HG03521 (cell line): ENCODE measurements around the gene ARSI.

Source experiments
- ATAC-seq: cut with Tn5 transposase; IDR thresholded peaks from one replicate; pipeline ENCODE4 v1.9.1; 2021; ENCODE audit warnings: mild to moderate bottlenecking, moderate library complexity; ENCODE audit not compliant: unreplicated experiment

ARSI gene

DNA sequence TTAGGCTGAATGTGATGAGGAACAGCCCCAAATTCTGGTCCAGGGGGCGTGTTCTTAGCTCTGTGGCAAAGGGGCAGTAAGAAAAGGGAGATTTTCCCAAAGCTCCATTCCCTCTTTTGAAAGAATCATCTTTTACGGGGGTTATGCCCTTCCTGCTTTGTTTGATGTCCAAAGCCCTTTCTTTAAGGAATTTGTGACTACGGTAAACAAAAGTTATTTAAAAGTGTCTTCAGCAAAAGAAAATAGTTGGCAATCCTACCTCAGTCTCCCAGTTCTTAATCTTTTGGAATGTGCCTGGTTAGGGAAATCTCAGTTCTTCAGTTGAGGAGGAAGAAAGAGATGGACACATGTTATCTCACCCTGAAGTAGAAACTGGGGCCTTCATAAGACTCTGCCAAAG is 24.4 kb upstream of the ARSI start:
- ATAC-seq: no peak

DNA sequence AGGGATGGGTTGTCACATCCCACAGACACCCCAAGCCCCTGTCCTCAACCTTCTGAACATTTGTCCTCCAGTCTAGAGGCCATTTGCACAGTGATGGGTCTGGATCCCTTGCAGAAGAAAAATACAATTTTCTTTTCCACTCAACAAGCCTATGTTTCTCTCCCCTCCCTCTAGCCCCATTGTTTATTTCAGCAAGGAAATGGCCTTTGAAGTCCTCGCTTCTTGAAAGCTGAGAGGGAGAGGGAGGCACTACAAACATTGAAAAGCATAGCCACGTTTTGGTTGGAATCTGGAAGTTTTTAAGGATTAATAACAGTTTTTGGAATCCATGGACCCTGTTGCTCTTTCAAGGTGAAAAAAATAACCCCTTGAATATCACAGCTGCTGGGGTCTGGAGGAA is 24.0 kb upstream of the ARSI start:
- ATAC-seq: no peak

DNA sequence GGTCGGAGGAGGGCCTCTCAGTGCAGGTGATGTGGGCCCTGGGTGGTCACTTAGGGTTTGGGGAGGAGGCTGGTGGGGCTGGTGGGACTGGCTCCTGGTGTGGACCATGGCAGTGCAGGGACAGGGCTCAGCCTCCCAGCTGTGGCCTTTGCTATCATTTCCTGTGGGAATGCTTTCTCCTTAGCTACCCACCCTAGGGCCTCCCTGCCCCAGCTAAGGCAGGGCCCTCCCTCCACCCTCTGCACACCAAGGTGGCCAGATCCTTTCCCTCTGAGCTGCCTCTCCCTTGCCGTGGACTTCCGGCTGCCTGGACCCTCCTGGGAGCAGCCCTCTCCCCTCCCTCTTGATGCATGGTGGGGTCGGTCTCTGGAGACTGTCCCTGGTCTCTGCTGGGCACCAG is 22.7 kb upstream of the ARSI start:
- no peak for ATAC-seq

DNA sequence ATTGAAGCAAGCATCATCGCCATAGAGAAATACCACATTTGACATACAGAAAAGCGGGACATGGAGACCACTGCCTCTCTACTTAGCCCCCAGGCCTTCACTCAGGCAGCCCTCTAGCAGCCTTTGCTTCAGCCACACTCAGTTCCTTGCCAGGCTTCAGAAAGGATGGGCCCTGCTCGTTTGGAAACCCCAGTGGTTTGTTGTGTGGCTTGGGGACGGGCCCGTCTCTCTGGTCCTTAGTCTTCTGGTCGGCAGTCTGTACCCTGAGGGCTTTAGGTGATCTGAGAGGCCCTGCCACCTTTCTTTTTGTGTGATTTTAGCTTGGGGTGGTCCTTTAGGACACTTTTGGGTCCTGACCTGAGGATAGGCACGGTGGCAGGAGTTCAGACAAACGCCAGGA is 21.1 kb upstream of the ARSI start:
- ATAC-seq: no peak

DNA sequence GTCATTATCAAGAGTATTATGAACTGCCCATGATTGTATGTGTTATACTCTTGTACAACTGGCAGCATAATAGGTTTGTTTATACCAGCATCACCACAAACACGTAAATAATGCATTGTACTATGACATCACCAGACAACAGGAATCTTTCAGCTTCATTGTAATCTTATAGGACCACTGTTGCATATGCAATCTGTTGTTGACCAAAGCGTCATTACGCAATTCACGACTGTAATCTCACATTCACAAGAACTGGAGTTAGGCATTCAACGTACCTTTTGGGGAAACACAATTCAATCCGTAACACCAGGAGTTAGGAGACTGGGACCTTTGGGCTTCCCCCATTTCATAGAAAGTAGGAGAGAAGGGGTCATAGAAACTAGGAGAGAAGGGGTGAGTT is 20.4 kb upstream of the ARSI start:
- no peak for ATAC-seq

DNA sequence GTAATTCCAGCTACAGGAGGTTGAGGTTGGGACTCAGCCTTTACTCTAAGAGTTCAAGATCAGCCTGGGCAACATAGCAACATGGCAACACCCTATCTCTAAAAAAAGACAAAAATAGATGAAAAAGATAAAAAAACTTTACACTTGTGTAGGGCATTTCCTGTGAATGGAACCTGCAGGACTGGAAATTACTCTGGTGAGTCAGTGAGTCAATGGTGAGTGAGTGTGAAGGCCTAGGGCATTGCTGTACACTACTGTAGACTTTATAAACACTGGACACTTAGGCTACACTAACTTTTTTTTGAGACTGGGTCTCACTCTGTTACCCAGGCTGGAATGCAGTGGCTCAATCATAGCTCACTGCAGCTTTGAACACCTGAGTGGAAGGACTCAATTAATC is 19.5 kb upstream of the ARSI start:
- ATAC-seq: no peak

DNA sequence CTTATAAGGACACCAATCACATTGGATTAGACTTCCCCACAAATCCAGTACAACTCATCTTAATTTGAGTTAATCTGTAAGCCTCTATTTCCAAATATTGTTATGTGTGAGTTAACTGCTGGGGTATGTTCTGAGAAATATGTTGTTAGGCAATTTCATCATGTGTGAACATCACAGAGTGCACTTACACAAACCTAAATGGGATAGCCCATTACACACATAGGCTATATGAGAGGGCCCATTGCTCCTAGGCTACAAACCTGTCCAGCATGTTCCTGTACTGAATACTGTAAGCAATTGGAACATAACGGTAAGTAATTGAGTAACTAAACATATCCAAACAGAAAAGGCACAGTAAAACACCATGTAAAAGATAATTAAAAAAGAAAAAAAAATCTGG is 19.1 kb upstream of the ARSI start:
- no peak for ATAC-seq

DNA sequence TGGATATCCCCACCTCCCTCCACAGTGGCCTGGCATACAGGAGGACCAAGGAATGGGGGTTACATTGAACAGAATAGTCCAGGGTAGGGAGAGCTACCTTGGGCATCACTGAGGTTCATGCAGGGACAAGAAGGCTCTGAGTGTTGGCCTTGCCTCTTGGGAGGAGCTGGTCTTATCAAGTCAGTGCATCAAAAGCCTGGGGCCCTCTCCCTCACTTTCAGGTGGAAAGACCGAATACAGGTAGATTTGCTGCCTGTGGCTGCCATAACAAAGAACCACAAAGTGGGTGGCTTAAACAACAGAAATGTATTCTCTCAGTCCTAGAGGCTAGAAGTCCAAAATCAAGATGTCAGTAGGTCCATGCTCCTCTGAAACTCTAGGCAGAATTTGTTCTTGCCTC is 18.5 kb upstream of the ARSI start:
- ATAC-seq: no peak

DNA sequence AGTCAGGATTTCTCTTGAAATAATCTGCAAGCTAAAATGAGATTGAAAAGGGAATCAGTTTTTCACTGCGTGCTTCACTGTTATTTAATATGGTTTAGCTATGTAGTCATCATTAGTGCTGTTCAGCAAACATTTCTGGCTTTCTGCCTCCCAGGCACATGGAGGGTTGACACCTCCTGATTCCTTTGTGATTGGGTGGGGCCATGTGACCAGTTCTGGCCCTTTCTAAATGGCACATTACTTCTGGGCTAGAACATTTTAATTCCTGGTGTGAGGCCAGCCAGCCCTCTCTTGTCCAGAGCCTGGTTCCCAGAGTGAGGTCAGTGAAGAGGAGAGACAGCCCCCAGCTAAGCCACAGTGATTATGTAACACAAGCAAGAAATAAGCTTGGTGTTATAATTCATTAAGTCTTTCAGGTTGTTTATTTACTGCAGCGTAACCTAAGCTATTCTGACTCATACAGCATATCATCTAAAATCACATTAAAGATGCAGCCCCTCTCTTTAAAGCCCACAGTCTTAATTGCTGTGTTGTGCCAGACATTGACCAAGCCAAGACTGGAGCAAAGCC is 17.4 kb upstream of the ARSI start:
- no peak for ATAC-seq

DNA sequence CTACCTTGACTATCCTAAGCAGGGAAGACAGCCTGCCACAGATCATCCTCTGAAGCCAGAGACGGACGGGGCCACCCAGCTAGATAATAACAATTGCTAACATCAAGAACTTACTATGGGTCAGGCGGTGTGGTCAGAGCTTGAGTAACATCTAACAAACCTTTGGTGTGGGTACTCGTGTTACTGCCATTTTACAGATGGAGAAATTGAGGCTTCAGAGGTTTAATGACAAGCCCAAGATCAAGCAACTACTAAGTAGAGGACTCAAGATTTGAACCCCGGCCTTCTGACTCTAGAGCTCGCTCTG is 16.7 kb upstream of the ARSI start:
- no peak for ATAC-seq

DNA sequence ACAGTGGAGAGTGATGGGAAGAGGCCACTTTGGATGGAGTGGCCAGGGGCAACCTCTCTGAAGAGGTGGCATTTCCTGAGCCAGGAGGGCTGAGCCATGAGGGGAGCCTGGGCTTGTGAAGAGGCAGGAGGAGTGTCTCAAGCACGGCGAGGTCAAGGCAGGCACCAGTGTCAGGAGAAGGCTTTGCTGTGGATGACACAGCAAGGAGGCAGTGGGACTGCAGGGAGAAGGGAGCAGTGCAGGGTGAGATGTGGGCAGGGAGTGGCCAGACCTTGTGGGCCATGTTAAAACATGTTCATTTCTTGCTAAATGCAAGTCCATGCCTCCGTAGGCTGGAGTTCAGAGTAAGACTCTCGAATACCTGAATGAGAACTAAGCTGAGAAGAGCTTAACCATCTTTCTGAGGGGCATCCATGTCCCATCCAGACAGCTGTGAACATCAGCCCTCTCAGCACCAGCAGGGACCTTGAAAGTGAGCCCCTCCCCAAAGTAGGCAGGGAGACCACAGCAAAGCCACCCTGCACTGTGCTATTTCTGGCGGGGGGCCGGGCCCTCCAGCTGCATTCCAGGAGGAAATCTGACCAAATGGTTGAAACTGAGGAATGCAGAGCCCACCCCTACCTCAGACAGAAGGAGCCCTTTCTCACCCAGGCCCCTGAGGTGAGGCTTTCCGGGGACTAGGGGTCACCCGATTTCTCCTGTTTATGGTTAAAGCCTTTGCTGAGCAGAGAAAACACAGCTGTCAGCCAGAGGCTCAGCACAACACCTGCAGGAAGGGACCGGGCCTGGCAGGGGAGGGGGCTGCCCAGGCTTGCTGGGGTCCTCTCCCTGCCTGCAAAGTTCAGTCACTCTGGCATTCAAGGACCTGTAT is 16.1 kb upstream of the ARSI start:
- ATAC-seq: no peak

DNA sequence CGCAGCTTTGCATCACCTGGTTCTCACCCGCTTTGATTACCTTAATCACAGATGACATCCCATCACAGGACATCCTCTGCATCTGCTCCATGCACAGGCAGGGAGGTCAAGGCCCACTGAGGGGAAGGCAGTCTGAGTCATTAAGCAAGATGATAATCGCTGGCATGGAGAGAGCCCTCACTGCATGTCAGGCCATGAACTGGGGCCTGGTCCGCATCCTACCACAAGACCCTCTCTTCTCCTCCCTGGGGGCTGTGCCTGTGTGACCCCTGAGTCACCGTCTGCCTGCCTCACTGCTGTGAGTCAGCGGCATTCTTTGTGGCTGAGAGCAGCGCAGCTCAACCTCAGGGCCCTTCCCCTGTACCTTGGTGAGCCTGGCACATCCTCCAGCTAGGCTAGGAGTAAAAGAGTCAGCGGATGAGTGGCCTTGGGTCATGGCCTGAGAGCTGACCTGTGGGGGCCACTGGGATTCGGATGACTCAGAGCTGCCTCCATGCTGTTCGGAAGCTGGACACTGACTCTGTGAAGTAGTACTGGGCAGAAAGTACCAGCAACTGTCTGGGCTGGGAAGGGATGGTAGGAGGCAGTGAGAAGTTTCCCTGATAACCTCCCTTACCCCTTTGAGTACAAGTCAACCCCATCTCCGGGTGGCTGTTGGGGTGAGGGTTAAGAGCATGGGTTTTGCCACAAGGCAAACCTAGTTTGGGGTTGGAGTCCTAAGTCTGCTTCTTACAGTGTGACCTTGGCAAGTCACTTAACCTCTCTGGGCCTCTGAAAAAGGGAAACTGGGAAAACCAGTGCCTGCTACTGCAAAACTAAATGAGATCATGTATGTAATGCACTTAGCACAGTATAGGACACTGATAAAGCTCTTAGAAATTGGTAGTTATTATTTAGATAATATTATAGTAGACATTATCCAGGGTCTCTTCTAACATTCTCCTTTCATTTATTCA is 14.6 kb upstream of the ARSI start:
- ATAC-seq: no peak

DNA sequence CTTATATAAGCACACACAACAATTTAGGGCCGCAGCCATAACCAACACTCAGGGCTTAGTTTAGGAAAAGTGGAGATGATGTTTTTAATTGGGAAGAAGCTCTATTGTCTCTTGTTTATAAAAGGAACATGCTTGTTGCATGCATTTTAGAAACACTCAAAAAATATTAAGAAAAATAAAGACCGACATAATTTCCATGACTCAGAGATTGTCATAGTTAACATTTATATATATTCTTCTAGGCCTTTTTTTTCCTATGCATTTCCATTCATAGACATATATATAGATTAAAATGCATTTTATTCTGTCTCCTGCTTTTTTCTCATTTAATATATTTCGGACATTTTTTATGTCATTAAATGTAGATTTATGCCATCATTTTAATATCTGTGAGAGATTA is 13.6 kb upstream of the ARSI start:
- ATAC-seq: no peak

DNA sequence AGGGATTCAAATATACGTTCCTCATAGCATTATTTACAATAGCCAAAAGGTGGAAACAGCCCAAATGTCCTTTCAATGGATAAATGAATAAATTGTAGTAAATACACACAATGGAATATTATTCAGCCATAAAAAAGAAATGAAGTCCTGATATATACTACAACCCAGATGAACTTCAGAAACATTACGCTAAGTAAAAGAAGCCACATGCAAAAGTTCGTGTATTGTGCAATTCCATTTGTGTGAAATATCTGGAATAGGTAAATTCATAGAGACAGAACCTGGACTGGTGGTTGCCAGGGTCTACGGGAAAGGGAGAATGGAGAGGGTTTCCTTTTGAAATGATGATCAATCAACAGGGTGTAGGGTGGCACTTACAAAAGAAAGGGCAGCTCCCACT is 12.5 kb upstream of the ARSI start:
- no peak for ATAC-seq

DNA sequence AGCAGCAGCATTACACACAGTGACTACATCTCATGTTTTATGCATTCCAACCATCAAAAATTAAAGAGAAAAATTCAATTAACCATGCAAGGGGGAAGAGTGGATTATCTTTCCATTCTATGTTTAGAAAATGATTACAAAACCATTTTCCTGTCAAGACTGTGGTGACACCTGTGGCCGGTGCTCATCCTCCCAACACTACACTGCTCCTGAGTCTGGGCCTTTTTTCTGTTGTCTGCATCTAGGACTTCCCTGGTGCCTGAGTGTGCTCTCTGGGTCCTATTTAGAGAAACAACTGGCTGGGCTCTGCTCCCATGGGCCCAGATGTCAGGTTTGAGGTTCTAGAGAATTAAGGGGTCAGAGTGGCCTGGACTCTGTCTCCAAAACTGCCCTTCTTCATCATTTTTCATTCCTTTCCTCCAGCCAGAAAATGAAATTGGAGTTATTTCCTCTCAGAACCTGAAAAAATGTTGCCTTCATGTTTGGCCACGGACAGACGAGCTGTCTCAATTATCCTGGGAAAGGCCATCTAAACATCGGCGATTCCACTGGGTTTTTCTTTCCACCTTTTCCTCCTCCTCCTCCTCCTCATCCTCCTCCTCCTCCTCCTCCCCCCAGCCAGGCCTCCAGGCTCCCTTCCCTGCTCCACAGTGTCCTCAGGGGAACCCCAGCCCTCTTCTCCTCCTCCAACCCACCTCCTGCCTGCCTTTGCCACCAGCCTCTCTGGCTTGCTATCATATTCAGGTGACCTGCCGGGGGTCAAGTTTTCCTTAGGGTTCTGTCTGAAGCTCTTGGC is 11.4 kb upstream of the ARSI start:
- ATAC-seq: no peak

DNA sequence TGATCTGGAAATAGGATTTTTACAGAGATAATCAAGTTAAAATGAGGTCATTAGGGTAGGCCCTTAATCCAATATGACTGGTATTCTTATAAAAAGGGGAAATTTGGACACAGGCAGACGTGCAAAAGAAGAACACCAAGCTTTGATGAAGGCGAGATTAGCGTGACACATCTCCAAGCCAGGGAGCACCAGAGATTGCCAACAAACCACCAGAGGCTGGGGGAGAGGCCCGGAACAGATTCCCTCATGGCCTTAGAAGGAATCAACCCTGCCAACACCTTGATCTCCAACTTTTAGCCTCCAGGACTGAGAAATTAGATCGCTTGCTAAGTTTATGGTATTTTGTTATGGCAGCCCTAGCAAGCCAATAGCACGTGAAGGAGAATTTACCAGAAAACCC is 10.8 kb upstream of the ARSI start:
- ATAC-seq: no peak

DNA sequence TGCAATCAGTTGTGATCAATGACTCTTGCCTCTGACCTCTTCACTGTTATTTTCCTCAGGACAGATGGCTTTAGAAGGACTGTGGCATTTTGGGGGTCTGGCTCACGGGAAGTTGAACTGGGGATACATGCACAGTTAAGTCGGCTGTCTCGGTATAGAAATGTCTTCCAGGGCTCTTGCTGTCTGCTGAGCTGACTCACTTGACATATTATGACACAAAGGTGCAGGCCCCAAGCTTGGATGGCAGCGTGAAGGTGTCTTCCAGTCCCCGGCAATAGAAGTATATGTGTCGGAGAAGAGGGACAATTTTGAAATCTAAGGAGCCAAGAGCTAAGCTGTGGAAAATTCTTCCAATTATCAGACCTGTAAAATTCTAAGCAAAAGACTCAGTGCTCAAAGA is 9.8 kb upstream of the ARSI start:
- no peak for ATAC-seq

DNA sequence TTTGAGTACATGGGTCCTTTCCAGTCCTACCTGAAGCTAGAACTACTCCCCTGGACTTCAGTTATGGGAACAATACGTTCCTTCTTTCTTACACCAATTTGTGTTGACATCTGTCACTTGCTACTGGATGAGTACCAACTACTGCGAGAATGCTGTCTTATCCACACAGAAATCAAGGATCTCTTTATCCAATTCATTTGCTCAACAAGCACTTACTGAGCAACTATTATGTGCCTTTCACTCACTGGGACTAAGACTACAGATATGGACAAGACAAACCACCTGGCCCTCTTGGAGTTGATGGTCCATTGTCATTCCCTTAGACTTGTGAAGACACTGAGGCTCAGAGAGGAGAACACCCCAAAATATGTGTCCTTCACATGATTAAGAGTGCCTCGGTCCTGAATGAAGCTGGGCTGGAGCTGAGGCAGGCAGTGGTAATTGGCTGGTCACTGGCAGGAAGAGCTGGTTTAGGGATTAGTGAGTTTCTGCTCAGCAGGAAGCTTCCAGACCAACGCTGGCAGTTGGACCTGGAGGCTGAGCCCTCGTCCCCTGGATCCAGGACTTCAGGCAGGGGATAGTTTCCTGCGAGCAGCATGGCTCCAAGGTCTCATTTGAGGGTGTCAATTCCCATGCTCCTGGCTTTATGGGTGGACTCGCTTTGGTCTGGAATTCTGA is 8.4 kb upstream of the ARSI start:
- ATAC-seq: no peak

DNA sequence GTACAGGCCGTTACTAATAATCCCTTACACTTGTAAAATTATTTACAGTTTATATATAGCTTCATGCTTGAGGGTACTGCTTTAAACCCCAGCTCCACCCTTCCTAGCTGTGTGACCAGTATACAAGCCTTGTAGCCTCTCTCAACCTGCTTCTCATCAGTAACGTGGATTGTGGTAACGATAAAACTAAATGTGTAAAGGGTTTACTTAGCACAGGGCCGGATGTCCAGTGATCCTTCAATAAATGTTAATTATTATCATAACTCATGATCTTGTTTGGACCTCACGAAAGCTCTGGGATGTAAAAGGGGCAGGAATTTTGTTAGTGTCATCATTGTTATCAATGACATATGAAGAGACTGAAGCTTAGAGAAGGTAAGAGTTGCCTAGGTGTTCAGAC is 7.5 kb upstream of the ARSI start:
- no peak for ATAC-seq

DNA sequence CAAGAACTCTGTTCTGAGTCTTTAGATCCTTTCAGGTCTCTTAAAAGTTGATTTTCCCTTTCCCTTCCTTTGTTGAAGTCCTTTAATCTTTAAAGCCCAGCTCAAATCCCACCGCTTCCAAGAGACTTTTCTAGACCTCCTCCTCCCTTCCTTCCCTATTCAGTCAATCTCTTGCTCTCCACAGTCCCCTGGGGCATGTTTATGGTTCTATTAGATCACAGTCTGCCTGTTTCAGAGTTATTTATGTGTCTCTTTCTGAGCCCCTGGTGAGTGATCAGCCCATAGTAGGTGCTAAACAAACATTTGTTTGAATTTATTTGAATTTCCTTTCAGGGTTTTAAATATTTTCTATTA is 7.2 kb upstream of the ARSI start:
- ATAC-seq: no peak
